GM18502 (cell line): Measurements from ENCODE around the gene CC2D2B.

Experiments used
- ATAC-seq: cut with Tn5 transposase; IDR thresholded peaks from one replicate; pipeline ENCODE4 v1.9.1; 2021; ENCODE audit warnings: mild to moderate bottlenecking; ENCODE audit not compliant: unreplicated experiment, poor library complexity

CC2D2B gene

GRCh38 chr10:96074776-96075175, 167.0 kb downstream of the CC2D2B start:
- no peak for ATAC-seq

GRCh38 chr10:96075977-96076376, 168.2 kb downstream of the CC2D2B start:
- ATAC-seq, result no peak

- ATAC-seq, result no peak
Observed at GRCh38 chr10:96077156-96077555, 169.4 kb downstream of the CC2D2B start.

GRCh38 chr10:96082153-96082552, 174.4 kb downstream of the CC2D2B start:
- ATAC-seq, result no peak
